ENCODE measurements around the gene VPS41.

- TF ChIP-seq SNAPC4 (CRISPR knock-in tag; IDR thresholded peaks at IDR 0.05): no peak
- TF ChIP-seq AHR (CRISPR knock-in tag; IDR thresholded peaks at IDR 0.05): no peak
- no peak for TF ChIP-seq HOMEZ (CRISPR knock-in tag; IDR thresholded peaks at IDR 0.05; ENCODE audit: low read depth)
Measured at GRCh38 chr7:38951213-38951612, 42.2 kb upstream of the VPS41 start.

Data from HepG2 (cell line).